ENCODE results near the gene SPATA21.

SPATA21 gene

DNA sequence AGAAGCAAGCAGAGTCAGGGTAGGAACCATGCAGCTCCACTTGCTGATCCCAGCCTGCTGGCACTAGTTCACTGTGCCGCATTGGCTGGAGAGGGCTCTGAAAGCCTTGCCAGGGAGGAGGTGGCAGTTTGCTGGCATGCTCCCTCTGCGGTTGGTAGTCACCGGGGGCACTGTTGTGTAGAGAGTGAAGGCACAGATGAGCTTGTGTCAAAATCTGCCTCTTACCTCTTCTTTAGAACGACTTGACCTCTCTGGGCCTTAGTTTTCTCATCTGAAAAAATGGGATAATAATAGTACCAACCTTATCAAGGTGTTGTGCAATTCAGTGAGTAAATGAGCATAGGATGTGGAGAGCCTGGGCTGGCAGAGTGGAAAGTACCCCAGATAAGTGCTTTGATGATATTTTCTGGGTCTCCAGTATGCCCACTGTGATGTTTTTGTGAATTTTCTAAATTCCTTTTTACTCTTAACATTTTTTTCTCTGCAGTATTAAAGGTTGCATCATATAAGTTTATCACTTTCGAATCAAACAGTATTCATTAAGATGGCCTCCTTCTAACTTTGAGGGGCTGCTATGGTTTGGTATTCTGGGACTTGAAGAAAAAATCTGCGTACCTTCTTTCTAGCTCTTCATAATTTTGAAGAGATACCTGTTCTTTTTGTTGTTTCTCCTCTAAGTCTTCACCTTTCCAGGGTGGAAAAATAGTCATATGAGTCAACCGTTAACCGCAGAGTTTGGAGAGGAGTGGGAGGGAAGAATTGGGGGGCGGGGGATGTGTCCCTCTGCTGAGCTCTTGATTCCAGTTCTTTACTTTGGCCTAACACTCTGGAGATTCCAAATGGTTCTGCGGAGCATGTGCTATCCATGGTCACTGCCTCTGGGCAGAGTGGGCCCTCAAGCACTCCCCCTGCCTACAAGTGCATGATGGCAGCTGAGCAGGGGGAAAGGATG, 43.4 kb downstream of the SPATA21 start:
- no peak for DNase-seq (ENCODE audit: low spot score)
- no peak for TF ChIP-seq CTCF (IDR thresholded peaks at IDR 0.05; ENCODE audit: extremely low read depth, insufficient read depth, missing control alignments)
- in situ Hi-C loops (cut with MboI; ENCODE audit: low pct_unique_long_range_greater_than_20kb, low sequenced_read_pairs, unreplicated experiment), result no loop called here

DNA sequence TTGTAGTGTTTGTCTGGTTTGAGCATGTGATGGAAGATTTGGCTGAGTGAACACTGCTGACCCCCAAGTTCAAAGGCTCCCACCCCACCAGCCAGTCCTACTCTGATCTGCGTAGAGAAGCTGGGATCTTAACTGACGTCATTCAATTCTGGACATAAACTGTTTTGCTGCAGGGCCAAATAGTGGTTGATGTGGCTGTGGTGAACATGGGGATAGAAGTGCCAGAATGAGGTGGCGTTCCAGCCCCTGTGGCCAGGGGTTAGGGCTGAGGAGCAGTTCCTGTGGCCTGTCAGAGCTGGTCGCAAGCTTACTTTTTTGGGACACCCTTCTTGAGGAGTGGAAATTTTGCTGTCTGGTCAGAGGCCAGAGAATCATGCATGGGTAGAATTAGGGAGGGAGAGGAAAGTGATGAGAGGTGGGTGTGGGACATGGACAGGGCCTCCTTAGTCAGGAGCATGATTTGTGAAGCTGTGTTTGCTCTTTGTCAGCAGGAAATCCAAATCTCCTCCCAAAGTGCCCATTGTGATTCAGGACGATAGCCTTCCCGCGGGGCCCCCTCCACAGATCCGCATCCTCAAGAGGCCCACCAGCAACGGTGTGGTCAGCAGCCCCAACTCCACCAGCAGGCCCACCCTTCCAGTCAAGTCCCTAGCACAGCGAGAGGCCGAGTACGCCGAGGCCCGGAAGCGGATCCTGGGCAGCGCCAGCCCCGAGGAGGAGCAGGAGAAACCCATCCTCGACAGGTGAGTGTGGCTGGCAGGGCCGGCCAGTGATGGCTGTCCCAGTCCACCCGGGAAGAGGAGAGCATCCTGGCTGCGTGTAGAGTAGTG, 44.3 kb downstream of the SPATA21 start:
- DNase-seq (ENCODE audit: low spot score), result no peak
- TF ChIP-seq CTCF (IDR thresholded peaks at IDR 0.05; ENCODE audit: extremely low read depth, insufficient read depth, missing control alignments), result no peak
- in situ Hi-C loops (cut with MboI; ENCODE audit: low pct_unique_long_range_greater_than_20kb, low sequenced_read_pairs, unreplicated experiment), result no loop called here

- no peak for DNase-seq (ENCODE audit: low spot score)
- in situ Hi-C loops (cut with MboI; ENCODE audit: low pct_unique_long_range_greater_than_20kb, low sequenced_read_pairs, unreplicated experiment), result no loop called here
- TF ChIP-seq CTCF (IDR thresholded peaks at IDR 0.05; ENCODE audit: extremely low read depth, insufficient read depth, missing control alignments), result no peak
Measured at GRCh38 chr1:16391411-16391810, 45.8 kb downstream of the SPATA21 start.

GRCh38 chr1:16387201-16388188, 49.7 kb downstream of the SPATA21 start:
- in situ Hi-C loops (cut with MboI; ENCODE audit: low pct_unique_long_range_greater_than_20kb, low sequenced_read_pairs, unreplicated experiment), result no loop called here
- peak; percentile 52 for DNase-seq (ENCODE audit: low spot score)
- TF ChIP-seq CTCF (IDR thresholded peaks at IDR 0.05; ENCODE audit: extremely low read depth, insufficient read depth, missing control alignments), result no peak

DNA sequence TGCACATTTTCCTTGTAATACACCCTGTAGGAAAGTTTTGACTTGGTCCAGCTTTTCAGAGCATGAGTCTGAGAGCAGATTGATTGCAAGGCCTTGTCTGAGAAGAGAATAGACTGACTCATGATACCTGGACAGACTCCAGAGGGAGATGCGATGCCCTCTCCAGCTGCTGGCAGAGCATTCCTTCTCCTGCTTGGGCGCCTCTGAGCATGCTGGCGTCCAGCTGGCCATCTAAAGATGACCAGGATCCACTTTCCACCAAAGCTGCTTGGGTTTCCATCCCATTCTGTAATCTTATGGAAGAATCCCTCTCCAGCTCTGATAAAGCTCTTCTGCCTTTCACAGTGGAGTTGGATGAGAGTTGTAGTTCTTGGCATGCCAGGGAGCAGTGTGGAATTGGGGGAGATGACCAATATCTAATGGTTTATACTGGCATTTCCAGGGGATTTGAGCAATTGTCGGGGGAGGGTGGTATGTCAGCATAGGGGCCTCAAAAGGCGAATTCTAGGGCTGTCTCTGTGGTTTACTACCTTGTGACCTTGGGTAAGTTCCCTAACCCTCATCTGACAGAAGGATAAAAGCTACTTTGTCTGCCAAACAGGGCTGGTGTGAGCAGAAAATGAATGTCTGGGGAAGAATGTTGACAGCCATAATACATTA, 50.6 kb downstream of the SPATA21 start:
- no peak for DNase-seq (ENCODE audit: low spot score)
- TF ChIP-seq CTCF (IDR thresholded peaks at IDR 0.05; ENCODE audit: extremely low read depth, insufficient read depth, missing control alignments), result no peak
- in situ Hi-C loops (cut with MboI; ENCODE audit: low pct_unique_long_range_greater_than_20kb, low sequenced_read_pairs, unreplicated experiment), result no loop called here
